Left lung (tissue), 14 donors: Measurements from ENCODE around the gene SLC25A3. TPM values are rescaled to one million over a fixed set of nuclear protein-coding genes. Genes with fewer than 3 reads are reported as not detected.

Source experiments
- ATAC-seq: fragments of 200-7000 bp; cut with Tn5 transposase; one replicate; pipeline ENCODE4 v1.9.1; 2020; ENCODE audit warnings: moderate library complexity
- DNase-seq, 4 donors: peaks; one replicate each; pipeline ENCODE4 v3.0.0-alpha.2; 2013 to 2020
- H3K27ac ChIP-seq, 2 donors: fragments of 200-600 bp; sonication (generic) in 1 of 2; one replicate each; pipeline versions ENCODE4 v1.5.0 to v1.8.0; 2020 to 2021
- H3K27me3 ChIP-seq, 2 donors: fragments of 200-600 bp; sonication (generic) in 1 of 2; one replicate each; pipeline versions ENCODE4 v1.5.0 to v1.8.0; 2020 to 2021
- H3K36me3 ChIP-seq, 2 donors: fragments of 200-600 bp; sonication (generic) in 1 of 2; one replicate each; pipeline versions ENCODE4 v1.5.0 to v1.8.0; 2020 to 2021
- H3K4me1 ChIP-seq, 2 donors: fragments of 200-600 bp; one replicate each; pipeline ENCODE4 v1.8.0; 2021
- H3K4me3 ChIP-seq, 2 donors: fragments of 200-600 bp; sonication (generic) in 1 of 2; one replicate each; pipeline versions ENCODE4 v1.5.0 to v1.8.0; 2020 to 2021; ENCODE audit warnings: mild to moderate bottlenecking in 1 of 2
- H3K9me3 ChIP-seq, 2 donors: fragments of 200-600 bp; sonication (generic) in 1 of 2; one replicate each; pipeline versions ENCODE4 v1.5.0 to v1.8.0; 2020 to 2021
- CTCF ChIP-seq, 2 donors: fragments of 200-600 bp; sonication (generic) in 1 of 2; IDR thresholded peaks; one replicate each; pipeline versions ENCODE4 v1.5.0 to v1.8.0; 2021; ENCODE audit warnings: antibody characterized with exemption in 2 of 2
- intact Hi-C, 2 donors: fragments of 100-400 bp; cut with DNase I; formaldehyde crosslinking; loops; one replicate each; pipeline versions ENCODE4 v1.11.2 to v1.14.2; 2022
- long read RNA-seq, 12 donors: library from polyadenylated mRNA in 2 of 12; unstranded in 2 of 12; transcript quantifications; one replicate each; pipeline ENCODE4 v2.0.0 and lab custom pipeline, GENCODE V29; 2019 to 2026
- polyA plus RNA-seq, 6 donors: library from polyadenylated mRNA; unstranded; fragments of 120-200 nt; gene quantifications; one replicate each; pipeline ENCODE4 v1.2.1, GENCODE V29; 2013; ENCODE audit not compliant: insufficient read length in 6 of 6
- total RNA-seq, 2 donors: library from RNA; stranded (reverse); fragmentation: NEBNext Ultra II Directional; extraction: Animal tissue kit (Norgen Biotek cat#: 25700); gene quantifications; one replicate each; pipeline ENCODE4 v1.2.1, GENCODE V29; 2021
- donor health status: DM: no; HTN: yes; CAD: no.
- donor health status: DM: no; HTN: no; CAD: no.

SLC25A3 gene
- total RNA-seq (100 to 1,000 TPM; 402 to 517 TPM), polyA plus RNA-seq (100 to 1,000 TPM; 605 to 654 (median 610) TPM)
- long read RNA-seq, donor 1, full-length matches to known transcripts, result 290 of 445 reads
- long read RNA-seq, donor 1, partial matches to known transcripts, result 135 of 445 reads
- long read RNA-seq, donor 1, other reads (novel, unspliced or antisense), result 20 of 445 reads
- long read RNA-seq, donor 2, full-length matches to known transcripts, result 308 of 523 reads
- long read RNA-seq, donor 2, partial matches to known transcripts, result 189 of 523 reads
- long read RNA-seq, donor 2, other reads (novel, unspliced or antisense), result 26 of 523 reads
- long read RNA-seq, donor 3, full-length matches to known transcripts, result 188 of 257 reads
- long read RNA-seq, donor 3, partial matches to known transcripts, result 54 of 257 reads
- long read RNA-seq, donor 3, other reads (novel, unspliced or antisense), result 15 of 257 reads
- long read RNA-seq, donor 4, full-length matches to known transcripts, result 589 of 631 reads
- long read RNA-seq, donor 4, partial matches to known transcripts, result 26 of 631 reads
- long read RNA-seq, donor 4, other reads (novel, unspliced or antisense), result 16 of 631 reads
- long read RNA-seq, donor 5, full-length matches to known transcripts, result 247 of 464 reads
- long read RNA-seq, donor 5, partial matches to known transcripts, result 110 of 464 reads
- long read RNA-seq, donor 5, other reads (novel, unspliced or antisense), result 107 of 464 reads
- long read RNA-seq, donor 6, full-length matches to known transcripts, result 236 of 343 reads
- long read RNA-seq, donor 6, partial matches to known transcripts, result 80 of 343 reads
- long read RNA-seq, donor 6, other reads (novel, unspliced or antisense), result 27 of 343 reads
- long read RNA-seq, donor 7, transcript SLC25A3-217 (8 exons, 1,351 nt), result major isoform, 36 of 62 reads
- long read RNA-seq, donor 7, transcript SLC25A3-201 (7 exons, 1,909 nt), result minor isoform, 5 of 62 reads
- long read RNA-seq, donor 7, partial matches to known transcripts, result 15 of 62 reads
- long read RNA-seq, donor 7, other reads (novel, unspliced or antisense), result 0 of 62 reads
- long read RNA-seq, donor 8, full-length matches to known transcripts, result 130 of 190 reads
- long read RNA-seq, donor 8, partial matches to known transcripts, result 52 of 190 reads
- long read RNA-seq, donor 8, other reads (novel, unspliced or antisense), result 8 of 190 reads
- long read RNA-seq, donor 9, partial matches to known transcripts, result 0 of 3 reads
- long read RNA-seq, donor 9, other reads (novel, unspliced or antisense), result 0 of 3 reads
- long read RNA-seq, donor 10, full-length matches to known transcripts, result 932 of 966 reads
- long read RNA-seq, donor 10, partial matches to known transcripts, result 15 of 966 reads
- long read RNA-seq, donor 10, other reads (novel, unspliced or antisense), result 19 of 966 reads
- long read RNA-seq, donor 11, full-length matches to known transcripts, result 220 of 372 reads
- long read RNA-seq, donor 11, partial matches to known transcripts, result 131 of 372 reads
- long read RNA-seq, donor 11, other reads (novel, unspliced or antisense), result 21 of 372 reads
- long read RNA-seq, donor 12, full-length matches to known transcripts, result 166 of 232 reads
- long read RNA-seq, donor 12, partial matches to known transcripts, result 51 of 232 reads
- long read RNA-seq, donor 12, other reads (novel, unspliced or antisense), result 15 of 232 reads

- Histone ChIP-seq H3K27me3 (no peaks in the 10 kb centered on the region), H3K4me3 (peak within 1 kb of the TSS; percentile 91 to 97), H3K4me1 (peaks cover 0 to 27% of the 10 kb centered on the region in 2 donors), H3K27ac (peak within 1 kb of the TSS; percentile 96 to 98), H3K9me3 (no peaks in the 10 kb centered on the region), H3K36me3 (peaks cover 2 to 33% of the 10 kb centered on the region in 2 donors)
- intact Hi-C loops, result no loop called here
- ATAC-seq (peak; percentile 98), DNase-seq (peak; percentile 96 to 99 (median 98))
- no peak for TF ChIP-seq CTCF (IDR thresholded peaks at IDR 0.05)
Measured at GRCh38 chr12:98593351-98594049, at the start of gene SLC25A3. SLC25A3 (plus strand) TSS chr12:98593686; CDS start chr12:98593979, 293 bp downstream.

GRCh38 chr12:98543701-98544100 is 49.8 kb upstream of the SLC25A3 start:
- Histone ChIP-seq H3K9me3 (no peaks in the 10 kb centered on the region), H3K4me1 (no peaks in the 10 kb centered on the region), H3K4me3 (no peak overlapping the region), H3K27me3 (no peaks in the 10 kb centered on the region), H3K36me3 (peaks cover 0 to 68% of the 10 kb centered on the region in 2 donors), H3K27ac (no peak overlapping the region)
- TF ChIP-seq CTCF (IDR thresholded peaks at IDR 0.05), result no peak
- intact Hi-C loops, result no loop called here
- ATAC-seq, result no peak
- DNase-seq, result no peak

GRCh38 chr12:98544751-98545150 is 48.7 kb upstream of the SLC25A3 start:
- DNase-seq (no peak), ATAC-seq (no peak)
- H3K27ac ChIP-seq, result no peak overlapping the region
- peaks cover 0 to 66% of the 10 kb centered on the region in 2 donors for H3K36me3 ChIP-seq
- no peak overlapping the region for H3K4me3 ChIP-seq
- no peaks in the 10 kb centered on the region for H3K4me1 ChIP-seq
- H3K27me3 ChIP-seq, result no peaks in the 10 kb centered on the region
- no peaks in the 10 kb centered on the region for H3K9me3 ChIP-seq
- TF ChIP-seq CTCF (IDR thresholded peaks at IDR 0.05), result no peak
- intact Hi-C loops, result no loop called here

- peaks cover 0 to 65% of the 10 kb centered on the region in 2 donors for H3K36me3 ChIP-seq
- H3K9me3 ChIP-seq, result no peaks in the 10 kb centered on the region
- no peaks in the 10 kb centered on the region for H3K27me3 ChIP-seq
- intact Hi-C loops, result no loop called here
- H3K4me3 ChIP-seq, result no peak overlapping the region
- no peak overlapping the region for H3K27ac ChIP-seq
- TF ChIP-seq CTCF (IDR thresholded peaks at IDR 0.05), result no peak
- no peak for DNase-seq
- no peaks in the 10 kb centered on the region for H3K4me1 ChIP-seq
- no peak for ATAC-seq
Measured at GRCh38 chr12:98549371-98550110, 43.9 kb upstream of the SLC25A3 start.
